GM12872 (cell line): Measurements from ENCODE around the gene IL17RA.
A peak's percentile ranks its signal among the peaks of the same experiment; 100 is the strongest.

ENCODE experiments used
- CTCF ChIP-seq: IDR thresholded peaks from 3 replicates; pipeline ENCODE4 v1.5.1; 2011; ENCODE audit warnings: low read depth, mild to moderate bottlenecking, low read length, moderate library complexity; ENCODE audit not compliant: insufficient read depth

The IL17RA gene

GRCh38 chr22:17159504-17159951, 74.7 kb downstream of the IL17RA start:
- TF ChIP-seq CTCF = no peak

GRCh38 chr22:17161991-17162390, 77.2 kb downstream of the IL17RA start:
- TF ChIP-seq CTCF = no peak

GRCh38 chr22:17162731-17163130, 77.9 kb downstream of the IL17RA start:
- TF ChIP-seq CTCF = no peak

GRCh38 chr22:17164392-17165024, 79.7 kb downstream of the IL17RA start:
- TF ChIP-seq CTCF = peak; percentile 24; the same call in 1 of the 3 replicates
